Psoas muscle (tissue), 8 donors: ENCODE results near the gene HMOX1. TPM values are rescaled to one million over a fixed set of nuclear protein-coding genes. Genes with fewer than 3 reads are reported as not detected.

Experiments
- ATAC-seq, 4 donors: fragments of 200-7000 bp; cut with Tn5 transposase; one replicate each; pipeline ENCODE4 v1.9.1; 2020; ENCODE audit warnings: moderate library complexity in 3 of 4, mild to moderate bottlenecking in 2 of 4
- DNase-seq, 2 donors: peaks; one replicate each; pipeline ENCODE4 v3.0.0-alpha.2; 2020
- H3K27ac ChIP-seq: fragments of 200-600 bp; one replicate; pipeline ENCODE4 v1.8.0; 2022
- H3K27me3 ChIP-seq, 3 donors: fragments of 200-600 bp in 1 of 3; one replicate each; pipeline versions ENCODE4 v1.6.1 to v1.8.0; 2013 to 2022; ENCODE audit warnings: low read length in 2 of 3, mild to moderate bottlenecking in 2 of 3, moderate library complexity in 1 of 3; ENCODE audit not compliant: insufficient read depth in 3 of 3
- H3K36me3 ChIP-seq, 2 donors: fragments of 200-600 bp in 1 of 2; one replicate each; pipeline versions ENCODE4 v1.6.1 to v1.8.0; 2013 to 2022; ENCODE audit warnings: low read depth in 1 of 2, mild to moderate bottlenecking in 1 of 2, moderate library complexity in 1 of 2; ENCODE audit not compliant: insufficient read depth in 1 of 2
- H3K4me1 ChIP-seq: fragments of 200-600 bp; one replicate; pipeline ENCODE4 v1.8.0; 2022
- H3K4me3 ChIP-seq: fragments of 200-600 bp; one replicate; pipeline ENCODE4 v1.8.0; 2022; ENCODE audit warnings: mild to moderate bottlenecking
- H3K9me3 ChIP-seq: fragments of 200-600 bp; one replicate; pipeline ENCODE4 v1.8.0; 2022
- CTCF ChIP-seq: fragments of 200-600 bp; IDR thresholded peaks from one replicate; pipeline ENCODE4 v1.8.0; 2022; ENCODE audit warnings: antibody characterized with exemption
- whole genome bisulfite sequencing, 3 donors: extraction: QIAGEN DNeasy Blood & Tissue Kit; methylation state at CpG; one replicate each; pipeline versions ENCODE4 v1.1.6 to v1.1.7; 2013; 5-methylcytosine and 5-hydroxymethylcytosine counted together
- intact Hi-C, 2 donors: fragments of 100-400 bp; cut with DNase I; formaldehyde crosslinking; loops; one replicate each; pipeline versions ENCODE4 v1.11.0 to v1.14.2; 2022
- polyA plus RNA-seq, 3 donors: library from polyadenylated mRNA; stranded (reverse); fragments of 200-250 nt; gene quantifications; one replicate each; pipeline ENCODE4 v1.2.3, GENCODE V29; 2013
- total RNA-seq, 4 donors: library from RNA; stranded (reverse); fragmentation: NEBNext Ultra II Directional in 2 of 4; extraction: Animal tissue kit (Norgen Biotek cat#: 25700) in 2 of 4; gene quantifications; one replicate each; pipeline versions ENCODE4 v1.2.1 to v1.2.4, GENCODE V29; 2021 to 2023
- donor health status: healthy with polysubstance abuse.
- donor health status: DM: no; HTN: no; CAD: no; lungs with moderate emphysema.
- donor health status: Bipolar disorder and iron deficiency.
- donor health status: healthy.
- donor health status: DM: yes; HTN: yes; CAD: no.
- donor health status: DM: no; HTN: no; CAD: no.
- donor health status: DM: no; HTN: no; CAD: no.
- donor health status: DM: yes; HTN: yes; CAD: no.

Gene HMOX1
- total and polyA plus RNA-seq, 7 donors = 20.5 to 249 (median 75.0) TPM

- Histone ChIP-seq H3K4me3 (no peak overlapping the region), H3K4me1 (no peaks in the 10 kb centered on the region), H3K9me3 (no peaks in the 10 kb centered on the region), H3K27ac (no peak overlapping the region), H3K27me3 (no peaks in the 10 kb centered on the region), H3K36me3 (peaks cover 0 to 84% of the 10 kb centered on the region in 2 donors)
- ATAC-seq (no peak), DNase-seq (no peak)
- intact Hi-C loops = no loop called here
- TF ChIP-seq CTCF = no peak
- 82 to 89% (median 83%) methylated on average over 5 of the region's 5 CpGs for WGBS, 3 donors
These were observed 10.0 kb downstream of the HMOX1 start for GRCh38 chr22:35390933-35391332.

DNA sequence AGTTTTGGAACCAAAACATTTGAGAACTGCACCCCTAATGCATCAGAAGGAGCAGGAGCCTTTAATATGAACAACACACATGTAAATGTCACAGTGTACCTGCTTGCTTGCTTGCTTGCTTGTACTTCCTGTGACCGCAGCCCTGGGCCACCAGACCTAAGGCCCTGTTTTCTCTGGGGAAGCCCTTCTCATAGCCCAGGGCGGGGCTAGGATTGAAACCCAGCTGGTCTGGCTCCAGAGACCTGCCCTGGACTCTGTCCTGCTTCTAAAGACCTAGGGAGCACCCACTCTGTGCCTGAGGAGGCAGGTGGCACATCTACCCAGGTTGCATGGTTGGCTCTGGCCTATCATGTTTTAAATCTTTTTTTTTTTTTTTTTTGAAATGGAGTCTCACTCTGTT is 11.5 kb downstream of the HMOX1 start:
- no peak for TF ChIP-seq CTCF
- Histone ChIP-seq H3K9me3 (no peaks in the 10 kb centered on the region), H3K4me3 (no peak overlapping the region), H3K27ac (no peak overlapping the region), H3K4me1 (no peaks in the 10 kb centered on the region), H3K36me3 (peaks cover 0 to 70% of the 10 kb centered on the region in 2 donors), H3K27me3 (no peaks in the 10 kb centered on the region)
- ATAC-seq = no peak
- intact Hi-C loops = no loop called here
- 90 to 98% (median 94%) methylated on average over 2 of the region's 2 CpGs for WGBS, 3 donors
- no peak for DNase-seq

DNA sequence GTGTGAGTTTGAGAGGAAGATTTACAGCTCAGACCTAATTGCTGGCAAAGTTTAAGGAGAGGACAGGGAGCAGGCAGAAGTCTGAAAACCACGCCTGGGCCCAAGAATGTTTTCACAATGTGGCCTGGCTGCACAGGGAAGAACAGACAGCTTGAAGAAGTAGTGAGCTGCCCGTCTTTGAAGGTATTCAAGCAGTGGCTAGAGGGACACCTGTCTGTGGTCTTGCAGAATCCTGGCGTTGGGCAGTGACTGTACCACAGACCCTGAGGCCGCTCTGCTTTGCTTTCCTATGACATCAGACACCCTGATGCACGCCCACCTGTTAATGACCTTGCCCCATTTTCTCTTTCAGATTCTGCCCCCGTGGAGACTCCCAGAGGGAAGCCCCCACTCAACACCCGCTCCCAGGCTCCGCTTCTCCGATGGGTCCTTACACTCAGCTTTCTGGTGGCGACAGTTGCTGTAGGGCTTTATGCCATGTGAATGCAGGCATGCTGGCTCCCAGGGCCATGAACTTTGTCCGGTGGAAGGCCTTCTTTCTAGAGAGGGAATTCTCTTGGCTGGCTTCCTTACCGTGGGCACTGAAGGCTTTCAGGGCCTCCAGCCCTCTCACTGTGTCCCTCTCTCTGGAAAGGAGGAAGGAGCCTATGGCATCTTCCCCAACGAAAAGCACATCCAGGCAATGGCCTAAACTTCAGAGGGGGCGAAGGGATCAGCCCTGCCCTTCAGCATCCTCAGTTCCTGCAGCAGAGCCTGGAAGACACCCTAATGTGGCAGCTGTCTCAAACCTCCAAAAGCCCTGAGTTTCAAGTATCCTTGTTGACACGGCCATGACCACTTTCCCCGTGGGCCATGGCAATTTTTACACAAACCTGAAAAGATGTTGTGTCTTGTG is 12.5 kb downstream of the HMOX1 start:
- ATAC-seq (no peak), DNase-seq (no peak)
- WGBS, 3 donors = 78 to 81% (median 80%) methylated on average over 16 of the region's 16 CpGs
- intact Hi-C loops = no loop called here
- Histone ChIP-seq H3K4me1 (no peaks in the 10 kb centered on the region), H3K27ac (no peak overlapping the region), H3K9me3 (no peaks in the 10 kb centered on the region), H3K4me3 (no peak overlapping the region), H3K36me3 (peaks cover 0 to 60% of the 10 kb centered on the region in 2 donors), H3K27me3 (no peaks in the 10 kb centered on the region)
- TF ChIP-seq CTCF = no peak

DNA sequence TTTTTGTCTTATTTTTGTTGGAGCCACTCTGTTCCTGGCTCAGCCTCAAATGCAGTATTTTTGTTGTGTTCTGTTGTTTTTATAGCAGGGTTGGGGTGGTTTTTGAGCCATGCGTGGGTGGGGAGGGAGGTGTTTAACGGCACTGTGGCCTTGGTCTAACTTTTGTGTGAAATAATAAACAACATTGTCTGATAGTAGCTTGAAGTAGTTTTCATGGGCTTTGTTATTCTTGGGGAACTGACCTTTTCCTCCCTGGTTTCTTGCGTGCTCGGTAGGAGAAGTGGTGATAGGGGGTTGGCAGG is 13.1 kb downstream of the HMOX1 start:
- no peak overlapping the region for H3K4me3 ChIP-seq
- intact Hi-C loops = no loop called here
- no peak for ATAC-seq
- H3K36me3 ChIP-seq = peaks cover 0 to 54% of the 10 kb centered on the region in 2 donors
- no peaks in the 10 kb centered on the region for H3K27me3 ChIP-seq
- no peak for TF ChIP-seq CTCF
- 54 to 69% (median 66%) methylated on average over 4 of the region's 4 CpGs for WGBS, 3 donors
- no peak for DNase-seq
- no peaks in the 10 kb centered on the region for H3K4me1 ChIP-seq
- H3K9me3 ChIP-seq = no peaks in the 10 kb centered on the region
- no peak overlapping the region for H3K27ac ChIP-seq
